ENCODE results near the gene DUS4L. TPM values are rescaled to one million over a fixed set of nuclear protein-coding genes. Genes with fewer than 3 reads are reported as not detected.

DUS4L gene
- total and polyA plus RNA-seq, 2 donors (not counting 3 experiments of a cell fraction or from before 2014, with no cell fraction given), result 2.5 to 9.6 TPM

DNA sequence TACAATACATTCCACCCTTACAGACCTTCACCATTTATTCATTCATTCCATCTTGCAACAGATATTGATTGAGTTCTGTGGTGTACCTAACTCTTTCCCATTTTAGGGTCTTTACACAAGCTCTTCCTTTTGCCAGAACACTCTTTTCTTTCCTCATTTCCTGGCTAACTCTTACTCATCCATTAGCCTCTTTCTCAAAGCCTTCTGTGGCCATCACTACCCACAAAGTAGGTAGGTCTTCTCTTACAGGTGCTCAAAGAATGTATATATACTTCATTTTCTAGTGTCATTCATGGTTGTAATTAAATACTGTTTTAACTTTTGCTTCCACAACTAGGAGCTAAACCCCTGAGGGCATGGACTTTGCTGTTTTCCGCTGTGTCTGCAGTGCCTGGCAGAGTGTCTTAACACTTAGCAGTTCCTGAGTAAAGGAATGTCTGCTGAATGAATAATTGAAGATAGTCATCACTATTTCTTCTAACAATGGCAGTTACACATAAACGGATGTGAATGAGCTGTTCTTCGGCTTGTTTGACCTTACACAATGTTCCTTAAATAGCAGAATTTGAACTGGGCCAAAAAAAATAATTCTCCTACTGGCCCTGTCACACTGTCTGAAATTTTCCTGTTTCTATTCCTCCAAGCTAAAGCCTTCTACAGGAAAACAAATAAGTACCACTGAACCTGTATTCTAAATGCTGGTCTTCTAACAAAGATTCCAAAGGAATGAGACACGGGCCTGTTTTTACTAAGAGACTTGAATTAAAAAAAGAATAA is 31.4 kb downstream of the DUS4L start:
- BruUV-seq (replicated peaks), result TSS peak; percentile 79
- peak; percentile 96 for TF ChIP-seq GATA2 (IDR thresholded peaks at IDR 0.05; ENCODE audit: insufficient read depth, insufficient read length, low read depth, low read length)
- peak; percentile 94 for TF ChIP-seq FOS (IDR thresholded peaks at IDR 0.05; ENCODE audit: borderline replicate concordance, insufficient read depth, low read length)
- no peak for TF ChIP-seq MYC (IDR thresholded peaks at IDR 0.05; ENCODE audit: low read depth, low read length)
- peak; percentile 86 for TF ChIP-seq POLR2AphosphoS5 (IDR thresholded peaks at IDR 0.05; ENCODE audit: insufficient read depth, low read depth, low read length)
- peak; percentile 99 for TF ChIP-seq JUN (IDR thresholded peaks at IDR 0.05; ENCODE audit: borderline replicate concordance, insufficient read depth, insufficient read length, low read depth)
- ChIA-PET CTCF (interaction anchor here (0.7 to 2.6 kb wide), 17 partner anchors 9 to 1005 kb away, joined by 3 to 20 read pairs (median 4); partner anchors contain the start of genes BCAP29, CBLL1, COG5 and DUS4L), POLR2A (interaction anchor here (0.6 to 1.2 kb wide), 4 partner anchors 13 to 354 kb away, joined by 3 to 6 read pairs (median 4); partner anchors contain the start of genes BCAP29, COG5 and DUS4L)
- intact Hi-C loops (cut with micrococcal nuclease) (loop anchor here (1.0 to 10.0 kb wide), 7 partner anchors 15 to 1058 kb away; partner anchors contain the start of gene BCAP29), dilution Hi-C loops (cut with MboI; ENCODE audit: extremely low pct_ligation_motif_present, low sequenced_read_pairs) (no loop called here)
- H2AFZ ChIP-seq (ENCODE audit: low read depth, low read length), result no peak overlapping the region
- peak overlapping the region; percentile 97 for H3K27ac ChIP-seq (ENCODE audit: insufficient read depth, low read depth, low read length)
- peak overlapping the region; percentile 89 for H3K9ac ChIP-seq (replicated peaks; ENCODE audit: extremely low read depth, insufficient read depth, low read length)
- peak overlapping the region in 1 of 3 experiments; percentile 7 for H3K4me3 ChIP-seq (replicated peaks in 1 of 3; ENCODE audit: insufficient read depth in 1 of 3, low read depth in 1 of 3, low read length in 3 of 3)
- peaks cover 2 to 5% of the 10 kb centered on the region in 2 experiments for H3K36me3 ChIP-seq (ENCODE audit: control insufficient read depth in 2 of 2, extremely low read depth in 1 of 2, insufficient read depth in 2 of 2, low read length in 2 of 2)
- FAIRE-seq, result peak; percentile 85
- H4K20me1 ChIP-seq (replicated peaks; ENCODE audit: control insufficient read depth, extremely low read depth, insufficient read depth, low read length), result no peaks in the 10 kb centered on the region
- no peaks in the 10 kb centered on the region for H3K9me1 ChIP-seq (replicated peaks; ENCODE audit: control insufficient read depth, extremely low read depth, insufficient read depth, low read length)
- peak; percentile 98 for DNase-seq (ENCODE audit: low read depth, low spot score)
- H3K79me2 ChIP-seq (ENCODE audit: control insufficient read depth, insufficient read depth, low read length), result peaks cover 11% of the 10 kb centered on the region
- H3K9me3 ChIP-seq (replicated peaks; ENCODE audit: control insufficient read depth, insufficient read depth, low read length), result no peaks in the 10 kb centered on the region
- H3K27me3 ChIP-seq (ENCODE audit: control insufficient read depth in 2 of 2, insufficient read depth in 2 of 2, low read length in 2 of 2), result no peaks in the 10 kb centered on the region
- peak overlapping the region; percentile 83 for H3K4me2 ChIP-seq (ENCODE audit: insufficient read depth, low read length)
- H3K4me1 ChIP-seq (ENCODE audit: control insufficient read depth, extremely low read depth, insufficient read depth, low read length), result peaks cover 57% of the 10 kb centered on the region

All from endothelial cell of umbilical vein (primary cell).